IPS DF 6.9 (cell line): ENCODE data around the gene CMIP.
"Not testable (repeated sequence)": the region's sequence is repeated elsewhere in the genome, so short reads cannot be mapped to it uniquely, and the experiment has no call there.

Experiments used
- DNase-seq: peaks from one replicate; pipeline ENCODE4 v3.0.0-alpha.2; 2013; ENCODE audit warnings: low read depth, low spot score
- H3K27ac ChIP-seq: one replicate; pipeline ENCODE4 v1.5.1; 2013; ENCODE audit warnings: low read length, control low read depth
- H3K27me3 ChIP-seq: 2 replicates; pipeline ENCODE4 v1.6.1; 2013; ENCODE audit warnings: mild to moderate bottlenecking, low read length; ENCODE audit not compliant: control insufficient read depth, insufficient read depth
- H3K36me3 ChIP-seq: 2 replicates; pipeline ENCODE4 v1.6.1; 2013; ENCODE audit warnings: low read length; ENCODE audit not compliant: control insufficient read depth, insufficient read depth
- H3K4me1 ChIP-seq: 2 replicates; pipeline ENCODE4 v1.6.1; 2013; ENCODE audit warnings: low read length; ENCODE audit not compliant: control insufficient read depth, insufficient read depth
- H3K4me3 ChIP-seq: 2 replicates; pipeline ENCODE4 v1.5.1; 2013; ENCODE audit warnings: mild to moderate bottlenecking, low read length
- H3K9me3 ChIP-seq: 2 replicates; pipeline ENCODE4 v1.6.1; 2013; ENCODE audit warnings: low read length, inconsistent platforms; ENCODE audit not compliant: control insufficient read depth, insufficient read depth
- WGBS: extraction: QIAGEN DNeasy Blood & Tissue Kit; methylation state at CpG from one replicate; pipeline ENCODE4 v1.1.7; 2013; ENCODE audit warnings: mixed read lengths, missing lambda C conversion rate; ENCODE audit not compliant: insufficient read length, insufficient coverage; 5-methylcytosine and 5-hydroxymethylcytosine counted together

CMIP gene

DNA sequence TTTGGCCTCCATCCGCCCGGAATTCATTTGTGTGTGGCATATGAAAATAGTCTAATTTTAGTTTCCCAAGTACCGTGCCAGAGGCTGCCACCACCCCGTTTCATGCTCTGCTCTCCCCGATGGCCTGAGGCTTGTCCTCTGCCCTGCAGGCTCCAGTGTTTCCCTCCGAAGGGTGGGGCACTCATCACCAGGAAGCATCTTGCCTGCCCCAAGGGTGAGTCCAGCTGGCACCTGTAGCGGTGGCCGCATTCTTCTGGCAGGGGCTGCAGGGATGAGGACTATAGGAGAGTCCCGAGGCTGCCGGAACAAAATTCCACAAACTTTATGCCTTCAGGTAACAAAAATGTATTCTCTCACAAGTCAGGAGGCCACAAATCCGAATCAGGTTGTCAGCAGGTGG lies 23.1 kb upstream of the CMIP start:
- H3K27ac ChIP-seq = no peak overlapping the region
- no CpG with 5 or more reads among the region's 11 CpGs for WGBS
- H3K27me3 ChIP-seq = no peaks in the 10 kb centered on the region
- no peaks in the 10 kb centered on the region for H3K4me1 ChIP-seq
- H3K9me3 ChIP-seq = no peaks in the 10 kb centered on the region
- H3K4me3 ChIP-seq = no peak overlapping the region
- DNase-seq = no peak
- no peaks in the 10 kb centered on the region for H3K36me3 ChIP-seq

DNA sequence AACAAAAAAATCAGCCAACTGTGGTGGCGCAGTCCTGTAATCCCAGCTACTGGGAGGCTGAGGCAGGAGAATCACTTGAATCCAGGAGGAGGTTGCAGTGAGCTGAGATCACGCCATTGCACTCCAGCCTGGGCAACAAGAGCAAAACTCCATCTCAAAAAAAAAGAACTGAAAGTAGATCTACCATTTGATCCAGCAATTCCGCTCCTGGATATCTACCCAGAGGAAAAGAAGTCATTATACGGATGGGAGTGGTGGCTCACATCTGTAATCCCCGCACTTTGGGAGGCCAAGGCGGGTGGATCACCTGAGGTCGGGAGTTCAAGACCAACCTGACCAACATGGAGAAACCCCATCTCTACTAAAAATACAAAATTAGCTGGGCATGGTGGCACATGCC lies 22.5 kb upstream of the CMIP start:
- H3K36me3 ChIP-seq, H3K4me3 ChIP-seq, H3K27ac ChIP-seq, H3K4me1 ChIP-seq, H3K27me3 ChIP-seq, H3K9me3 ChIP-seq, DNase-seq: not testable (repeated sequence)
- WGBS = no CpG with 5 or more reads among the region's 7 CpGs

GRCh38 chr16:81424771-81425170 lies 19.8 kb upstream of the CMIP start:
- Histone ChIP-seq H3K36me3 (no peaks in the 10 kb centered on the region), H3K9me3 (no peaks in the 10 kb centered on the region), H3K27me3 (no peaks in the 10 kb centered on the region), H3K4me1 (no peaks in the 10 kb centered on the region), H3K4me3 (no peak overlapping the region), H3K27ac (no peak overlapping the region)
- no CpG with 5 or more reads among the region's 1 CpG for WGBS
- no peak for DNase-seq

DNA sequence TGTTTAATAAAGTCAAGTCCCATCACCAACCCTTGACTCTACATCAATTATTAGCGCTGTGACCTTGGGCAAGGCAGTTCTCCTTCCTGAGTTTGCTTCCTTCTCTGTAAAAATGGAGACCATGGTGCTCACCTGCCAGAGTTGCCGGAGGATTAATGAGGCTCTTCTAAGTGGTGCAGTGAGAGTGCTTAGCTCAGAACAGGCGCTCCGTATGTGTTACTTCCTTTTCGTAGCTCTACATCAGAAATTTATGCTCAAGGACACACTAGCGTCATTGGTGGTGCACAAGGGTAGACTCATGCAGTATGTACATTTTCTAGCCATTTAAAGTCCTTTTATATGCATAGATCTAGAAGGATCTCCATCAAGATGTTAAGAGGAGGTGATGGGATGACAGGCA lies 17.4 kb upstream of the CMIP start:
- WGBS = no CpG with 5 or more reads among the region's 6 CpGs
- DNase-seq = no peak

GRCh38 chr16:81429045-81429521 lies 15.5 kb upstream of the CMIP start:
- no peaks in the 10 kb centered on the region for H3K36me3 ChIP-seq
- no peaks in the 10 kb centered on the region for H3K27me3 ChIP-seq
- no peak for DNase-seq
- H3K4me1 ChIP-seq = peaks cover 2% of the 10 kb centered on the region; the same call in 1 of the 2 replicates
- H3K4me3 ChIP-seq = no peak overlapping the region
- no CpG with 5 or more reads among the region's 3 CpGs for WGBS
- no peak overlapping the region for H3K27ac ChIP-seq
- no peaks in the 10 kb centered on the region for H3K9me3 ChIP-seq

More for the DNA sequence above, 17.4 kb upstream of the CMIP start:
- Histone ChIP-seq H3K36me3 (no peaks in the 10 kb centered on the region), H3K4me3 (no peak overlapping the region), H3K4me1 (no peaks in the 10 kb centered on the region), H3K27ac (no peak overlapping the region), H3K27me3 (no peaks in the 10 kb centered on the region), H3K9me3 (no peaks in the 10 kb centered on the region)

DNA sequence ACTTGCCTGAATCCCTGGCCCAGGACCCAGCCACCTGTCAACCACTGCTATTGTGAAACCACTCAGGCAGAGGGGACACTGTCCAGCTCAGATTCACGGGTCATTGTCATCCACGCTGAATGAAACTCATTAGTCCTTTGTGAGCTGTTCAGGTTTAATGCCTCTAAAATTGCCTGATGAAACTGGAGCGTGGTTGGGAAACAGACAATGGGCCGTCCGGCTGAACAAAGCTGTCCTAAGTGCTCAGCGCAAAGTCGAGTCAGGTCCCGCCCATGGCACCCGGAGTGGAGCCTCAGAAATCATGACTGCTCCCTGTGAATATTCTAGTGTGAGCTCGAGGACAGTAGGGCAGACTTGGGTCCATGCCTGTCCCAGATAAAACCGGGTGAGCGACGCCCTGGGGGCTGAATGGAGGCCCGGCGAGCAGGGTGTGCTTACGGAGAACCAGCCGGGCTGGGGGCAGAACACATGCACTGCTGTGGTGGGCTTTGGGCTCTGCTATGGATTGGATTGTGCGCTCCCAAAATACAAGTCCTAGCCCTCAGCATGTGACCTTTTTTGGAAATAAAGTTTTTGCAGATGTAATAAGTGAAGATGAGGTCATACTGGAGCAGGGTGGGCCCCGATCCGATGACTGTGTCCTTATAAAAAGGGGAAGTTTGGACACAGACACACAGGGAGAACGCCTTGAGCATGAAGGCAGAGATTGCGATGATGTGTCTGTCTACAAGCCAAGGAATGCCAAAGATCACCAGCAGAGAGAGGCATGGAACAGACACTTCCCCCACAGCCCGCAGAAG lies 12.9 kb upstream of the CMIP start:
- Histone ChIP-seq H3K9me3 (no peaks in the 10 kb centered on the region), H3K4me3 (no peak overlapping the region), H3K27ac (no peak overlapping the region), H3K36me3 (no peaks in the 10 kb centered on the region), H3K4me1 (peaks cover 2% of the 10 kb centered on the region; the same call in 1 of the 2 replicates), H3K27me3 (no peaks in the 10 kb centered on the region)
- no CpG with 5 or more reads among the region's 23 CpGs for WGBS
- no peak for DNase-seq

GRCh38 chr16:81432937-81433557 lies 11.6 kb upstream of the CMIP start:
- Histone ChIP-seq H3K27ac (no peak overlapping the region), H3K36me3 (no peaks in the 10 kb centered on the region), H3K4me3 (no peak overlapping the region), H3K4me1 (peaks cover 2% of the 10 kb centered on the region; the same call in 1 of the 2 replicates), H3K9me3 (no peaks in the 10 kb centered on the region), H3K27me3 (no peaks in the 10 kb centered on the region)
- DNase-seq = no peak
- WGBS = no CpG with 5 or more reads among the region's 14 CpGs

DNA sequence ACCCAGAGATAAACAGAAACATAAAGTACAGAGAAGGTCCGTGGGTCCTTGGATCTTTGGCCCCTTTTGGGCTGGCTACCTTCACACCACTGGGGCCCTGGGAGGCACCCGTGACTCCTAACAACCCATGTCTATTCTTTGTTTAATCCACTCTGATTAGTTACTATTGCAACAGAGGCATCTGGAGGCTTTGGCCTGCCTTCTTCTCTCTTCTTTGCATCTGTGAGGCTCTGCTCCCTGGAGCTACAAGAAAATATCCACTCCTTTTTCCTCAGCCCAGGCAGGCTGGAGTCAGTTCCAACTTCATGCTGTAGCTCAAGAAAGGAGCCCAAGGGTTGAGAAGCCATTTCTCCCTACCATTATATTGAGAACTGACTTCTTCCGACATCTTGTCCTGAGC lies 9.5 kb upstream of the CMIP start:
- no peaks in the 10 kb centered on the region for H3K9me3 ChIP-seq
- no CpG with 5 or more reads among the region's 3 CpGs for WGBS
- no peak for DNase-seq
- H3K4me3 ChIP-seq = no peak overlapping the region
- H3K27me3 ChIP-seq = no peaks in the 10 kb centered on the region
- H3K27ac ChIP-seq = no peak overlapping the region
- H3K36me3 ChIP-seq = no peaks in the 10 kb centered on the region
- peaks cover 2% of the 10 kb centered on the region; the same call in 1 of the 2 replicates for H3K4me1 ChIP-seq

DNA sequence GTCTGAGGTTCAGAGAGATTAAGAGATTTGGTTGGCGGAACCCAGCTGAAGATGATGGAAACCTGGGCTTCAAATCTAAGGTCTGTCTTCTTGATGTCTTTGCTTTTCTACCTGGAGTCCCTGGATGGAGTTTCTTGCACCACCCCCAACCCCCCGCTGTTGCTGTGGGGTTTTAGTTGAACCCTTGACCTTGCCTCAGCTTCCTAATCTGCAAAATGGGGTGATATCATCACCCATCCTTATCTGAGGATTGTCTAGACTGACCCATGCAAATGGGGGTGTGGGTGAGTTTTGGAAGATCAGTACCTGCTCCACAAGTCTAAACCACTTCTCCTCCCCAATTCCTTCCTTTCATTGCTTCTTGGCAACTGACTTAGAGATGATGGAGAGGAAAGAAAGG lies 9.0 kb upstream of the CMIP start:
- Histone ChIP-seq H3K4me3 (no peak overlapping the region), H3K36me3 (no peaks in the 10 kb centered on the region), H3K27ac (no peak overlapping the region), H3K27me3 (no peaks in the 10 kb centered on the region), H3K4me1 (peaks cover 2% of the 10 kb centered on the region; the same call in 1 of the 2 replicates), H3K9me3 (no peaks in the 10 kb centered on the region)
- no peak for DNase-seq
- no CpG with 5 or more reads among the region's 2 CpGs for WGBS

- Histone ChIP-seq H3K27me3 (no peaks in the 10 kb centered on the region), H3K4me1 (peaks cover 2% of the 10 kb centered on the region; the same call in 1 of the 2 replicates), H3K9me3 (no peaks in the 10 kb centered on the region), H3K4me3 (no peak overlapping the region), H3K27ac (no peak overlapping the region), H3K36me3 (no peaks in the 10 kb centered on the region)
- no CpG with 5 or more reads among the region's 6 CpGs for WGBS
- DNase-seq = no peak
Measured at GRCh38 chr16:81436386-81436785, 8.2 kb upstream of the CMIP start.
